ENCODE measurements around the gene PER2. TPM values are rescaled to one million over a fixed set of nuclear protein-coding genes. Genes with fewer than 3 reads are reported as not detected.

Gene PER2
- total and polyA plus RNA-seq, 2 of the 13 experiments (the other 11 are each of a cell fraction or from before 2014, with no cell fraction given), result 5.1 to 9.4 TPM

DNA sequence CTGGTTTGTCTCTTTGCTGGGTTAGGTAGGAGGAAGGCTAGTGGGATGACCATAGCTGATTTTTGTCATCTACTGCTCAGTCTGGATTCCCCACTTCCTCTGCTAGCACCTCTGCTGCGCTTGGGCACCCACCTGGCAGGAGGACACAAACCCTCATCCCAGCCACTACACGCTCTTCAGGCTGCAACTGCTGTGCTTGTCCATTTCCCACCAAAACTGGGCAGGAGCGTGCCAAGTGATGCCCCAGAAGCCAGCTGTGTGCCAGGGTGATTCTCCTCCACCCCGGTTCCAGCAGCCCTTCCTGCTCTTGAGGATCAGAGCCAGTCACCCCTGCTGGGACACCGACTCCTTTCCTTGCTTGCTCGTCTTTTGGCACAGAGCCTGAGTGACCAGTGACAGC is 15.7 kb upstream of the PER2 start:
- H3K79me2 ChIP-seq (ENCODE audit: insufficient read depth, low read length), result no peaks in the 10 kb centered on the region
- peaks cover 1 to 8% of the 10 kb centered on the region in 2 experiments; a peak in 2 of 5 replicates for H3K27me3 ChIP-seq (ENCODE audit: control insufficient read depth in 1 of 2, insufficient read depth in 2 of 2, low read length in 2 of 2)
- no peak overlapping the region for H3K27ac ChIP-seq (ENCODE audit: extremely low read length, insufficient read depth, low read length)
- WGBS (ENCODE audit: low lambda C conversion rate), result 79% methylated on average over 6 of the region's 6 CpGs
- no peaks in the 10 kb centered on the region for H3K36me3 ChIP-seq (replicated peaks in 1 of 2; ENCODE audit: control insufficient read depth in 1 of 2, insufficient read depth in 2 of 2, low read length in 2 of 2)
- no peak for ATAC-seq
- H3K9me3 ChIP-seq (ENCODE audit: low read length), result no peaks in the 10 kb centered on the region
- no peak for DNase-seq (ENCODE audit: low spot score)
- no TSS peak for BruUV-seq (replicated peaks)
- no peak overlapping the region for H3K4me2 ChIP-seq (ENCODE audit: low read depth, low read length)
- no peak for FAIRE-seq
- peaks cover 44% of the 10 kb centered on the region for H3K4me1 ChIP-seq (ENCODE audit: insufficient read depth, low read length)
- in situ Hi-C loops (cut with HindIII; ENCODE audit: extremely low pct_ligation_motif_present, low pct_unique_long_range_greater_than_20kb) (no loop called here), intact Hi-C loops (cut with micrococcal nuclease; ENCODE audit: unreplicated experiment) (no loop called here)
- H3K4me3 ChIP-seq (replicated peaks in 1 of 3; ENCODE audit: insufficient read depth in 1 of 3, low read depth in 2 of 3, low read length in 3 of 3), result no peak overlapping the region
- no peaks in the 10 kb centered on the region for H4K20me1 ChIP-seq (ENCODE audit: insufficient read depth, low read length)
- no peak overlapping the region for H3K9ac ChIP-seq (ENCODE audit: insufficient read depth, low read depth, low read length)
- H2AFZ ChIP-seq (ENCODE audit: low read length), result no peak overlapping the region
- POLR2A ChIA-PET, result interaction anchor here (1.1 to 2.5 kb wide), 2 partner anchors 9 kb away, joined by 3 to 9 read pairs; no protein-coding TSS in a partner anchor
- CTCF ChIA-PET (ENCODE audit: low intra/inter-chr PET ratio, low total read pairs), result interaction anchor here (1.0 to 3.4 kb wide), 2 partner anchors 18 to 48 kb away, joined by 5 to 23 read pairs; no protein-coding TSS in a partner anchor
- TF ChIP-seq ZNF547 (CRISPR knock-in tag; IDR thresholded peaks at IDR 0.05) (no peak), HNRNPK (IDR thresholded peaks at IDR 0.05; ENCODE audit: low read depth, low read length, poor library complexity, severe bottlenecking) (no peak), CCDC6 (CRISPR knock-in tag; IDR thresholded peaks at IDR 0.05) (no peak), AGO1 (IDR thresholded peaks at IDR 0.05; ENCODE audit: low read depth, low read length, poor library complexity, severe bottlenecking) (no peak), MXD4 (CRISPR knock-in tag; IDR thresholded peaks at IDR 0.05) (no peak), ZNF432 (CRISPR knock-in tag; IDR thresholded peaks at IDR 0.05; ENCODE audit: borderline replicate concordance) (no peak), MED8 (CRISPR knock-in tag; IDR thresholded peaks at IDR 0.05; ENCODE audit: insufficient replicate concordance) (no peak), JDP2 (CRISPR knock-in tag; IDR thresholded peaks at IDR 0.05; ENCODE audit: borderline replicate concordance) (no peak), ZBTB39 (CRISPR knock-in tag; IDR thresholded peaks at IDR 0.05) (no peak)
